NCI-H524 (cell line): ENCODE measurements around the gene HYAL2.

ENCODE experiments used
- DNase-seq, 2 experiments: peaks; one replicate each; lab custom pipeline; 2025; lab: John Stamatoyannopoulos, UW

HYAL2 gene

DNA sequence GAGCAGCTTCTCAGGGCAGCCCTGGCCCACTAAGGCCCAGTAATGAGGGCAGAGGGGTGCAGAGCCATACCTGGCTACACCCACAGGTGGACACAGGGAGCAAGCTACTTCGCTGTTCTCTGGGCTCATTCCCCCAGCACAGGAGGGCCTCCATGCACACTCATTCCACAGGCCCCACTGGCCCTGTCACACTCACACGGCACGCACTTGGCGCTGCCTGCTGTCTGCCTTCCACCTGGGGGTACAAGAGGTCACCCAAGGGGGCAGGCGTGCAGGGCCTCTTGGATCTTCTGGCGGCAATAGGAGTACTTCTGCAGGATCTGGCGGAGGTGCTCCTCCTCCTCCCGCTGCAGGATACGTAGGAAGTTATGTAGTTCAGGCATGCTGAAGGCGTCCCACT is 7.8 kb upstream of the HYAL2 start:
- no peak for DNase-seq

DNA sequence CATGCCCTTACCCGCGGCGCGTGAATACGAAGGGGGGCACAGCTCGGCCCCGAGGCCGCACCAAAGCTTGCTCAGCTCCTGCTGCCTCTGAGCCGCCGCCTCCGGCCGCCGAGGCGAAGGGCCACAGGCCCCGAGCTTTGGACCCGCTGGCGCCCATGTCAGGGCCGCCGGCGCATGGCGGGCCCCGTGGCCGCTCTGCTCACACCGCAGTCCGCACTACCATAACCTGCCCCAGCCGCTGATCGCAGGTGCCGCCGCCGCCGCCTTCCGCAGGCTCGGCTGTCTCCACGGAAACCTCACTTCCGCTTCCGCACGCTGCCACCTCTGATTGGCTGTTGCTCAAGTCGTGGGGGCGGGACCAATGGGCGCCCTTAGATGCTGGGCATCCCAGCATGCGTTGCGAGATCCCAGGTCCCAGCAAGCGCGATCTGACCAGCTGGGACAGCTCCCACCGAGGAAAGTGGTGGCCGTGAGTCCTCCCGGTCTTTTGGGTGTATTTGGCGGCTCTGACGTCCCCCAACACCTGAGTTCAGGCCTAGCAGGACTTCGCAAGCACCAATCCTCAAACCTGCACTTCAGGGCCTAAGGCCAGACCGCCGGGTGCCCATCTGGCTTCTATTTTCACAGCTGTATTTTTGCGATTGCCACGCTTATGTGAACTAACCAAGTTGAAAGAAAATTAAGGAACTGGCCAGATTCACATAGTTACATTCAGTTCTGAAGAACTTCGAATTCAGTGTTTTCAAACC is 5.6 kb upstream of the HYAL2 start, which contains the start of gene TUSC2:
TUSC2 (minus strand) TSS at position 281 of the 749 bp plus-strand sequence; CDS start at position 157, 124 bp downstream.
- DNase-seq: peak; percentile 94 to 95

DNA sequence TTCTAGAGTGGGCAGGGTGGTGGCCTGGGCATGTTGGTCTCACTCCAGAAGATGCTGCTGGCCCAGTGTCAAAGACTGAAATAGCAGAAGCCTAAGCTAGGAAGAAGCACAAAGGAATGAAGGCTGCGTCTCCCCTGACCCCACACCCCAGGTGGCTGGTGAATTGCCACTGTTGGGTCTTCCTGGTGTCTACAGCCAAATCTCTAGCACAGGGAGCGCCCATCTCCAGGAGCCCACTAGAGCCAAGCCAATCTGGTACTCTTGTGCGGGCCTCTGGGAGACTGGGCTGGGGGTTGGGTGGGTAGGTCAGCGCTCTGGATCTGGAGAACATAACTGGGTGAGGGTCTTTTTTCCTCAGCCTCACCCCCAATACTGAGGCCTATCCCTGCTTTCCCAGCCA is 4.6 kb upstream of the HYAL2 start:
- no peak for DNase-seq

DNA sequence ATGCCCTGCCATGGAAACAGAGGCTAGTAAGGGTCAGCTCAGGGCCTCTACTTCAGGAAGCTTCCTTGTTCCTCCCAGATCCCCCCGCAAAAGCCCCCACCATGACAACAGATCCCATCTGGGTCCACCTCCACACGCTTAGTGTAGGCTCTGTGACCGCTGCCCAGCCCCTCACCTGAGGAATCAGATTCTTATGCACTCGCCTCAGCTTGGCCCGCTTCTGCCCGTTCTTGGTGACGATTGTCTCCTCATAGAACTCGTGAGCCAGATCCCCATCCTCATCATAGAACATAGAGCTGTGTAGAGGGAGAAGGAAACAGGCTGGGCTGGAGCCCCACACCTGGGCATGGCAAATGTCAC is 3.6 kb upstream of the HYAL2 start:
- no peak for DNase-seq

DNA sequence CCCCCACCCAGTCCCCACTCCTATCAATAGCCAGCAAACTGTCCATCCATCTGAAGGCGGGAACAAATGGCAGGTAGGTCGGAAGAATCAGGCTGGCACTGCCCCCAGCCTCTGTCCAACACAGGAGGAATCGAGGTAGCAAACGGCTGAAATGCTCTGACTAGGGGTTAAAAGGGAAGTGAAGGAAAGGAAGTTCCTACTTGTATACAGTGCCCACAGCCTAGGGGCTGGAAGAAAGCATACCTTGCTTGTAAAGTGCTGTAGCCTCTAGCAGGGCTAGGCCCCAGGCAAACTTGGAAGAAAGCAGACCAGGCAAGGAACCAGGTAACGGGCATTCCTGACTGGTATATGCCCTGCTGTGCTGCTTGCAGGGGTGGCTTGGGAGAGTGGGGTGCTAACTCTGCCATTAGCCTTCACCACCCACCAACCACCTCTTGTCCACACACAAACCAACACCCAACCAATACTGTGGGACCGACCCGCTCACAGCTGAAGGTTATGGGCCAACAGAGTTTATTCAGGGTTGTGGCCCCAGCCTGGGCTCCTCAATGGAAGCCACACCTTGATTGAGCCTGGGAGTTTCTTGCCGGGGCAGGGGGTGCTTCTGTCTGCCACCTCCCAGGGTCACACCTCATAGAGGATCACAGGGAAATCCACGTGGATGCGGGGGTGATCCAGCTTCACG is 3.1 kb upstream of the HYAL2 start:
- DNase-seq: no peak

DNA sequence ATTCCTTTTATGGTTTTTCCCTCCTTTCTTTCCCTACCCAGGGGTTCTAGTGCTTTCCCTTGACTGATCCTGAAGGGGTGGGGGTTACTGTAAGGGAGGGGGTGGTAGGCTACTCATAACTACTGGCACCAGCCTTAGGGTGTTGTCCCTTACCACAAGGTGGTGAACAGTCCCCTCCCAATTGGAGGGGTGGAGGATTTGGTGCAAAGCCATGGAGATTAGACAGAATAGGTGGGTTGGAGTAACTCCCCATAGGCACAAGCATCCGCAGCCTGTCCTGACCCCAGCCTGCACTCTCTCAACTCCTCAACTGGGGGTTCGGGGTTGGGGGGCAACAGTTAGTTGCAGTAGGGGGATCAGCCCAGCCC is 2.6 kb upstream of the HYAL2 start:
- DNase-seq: no peak

DNA sequence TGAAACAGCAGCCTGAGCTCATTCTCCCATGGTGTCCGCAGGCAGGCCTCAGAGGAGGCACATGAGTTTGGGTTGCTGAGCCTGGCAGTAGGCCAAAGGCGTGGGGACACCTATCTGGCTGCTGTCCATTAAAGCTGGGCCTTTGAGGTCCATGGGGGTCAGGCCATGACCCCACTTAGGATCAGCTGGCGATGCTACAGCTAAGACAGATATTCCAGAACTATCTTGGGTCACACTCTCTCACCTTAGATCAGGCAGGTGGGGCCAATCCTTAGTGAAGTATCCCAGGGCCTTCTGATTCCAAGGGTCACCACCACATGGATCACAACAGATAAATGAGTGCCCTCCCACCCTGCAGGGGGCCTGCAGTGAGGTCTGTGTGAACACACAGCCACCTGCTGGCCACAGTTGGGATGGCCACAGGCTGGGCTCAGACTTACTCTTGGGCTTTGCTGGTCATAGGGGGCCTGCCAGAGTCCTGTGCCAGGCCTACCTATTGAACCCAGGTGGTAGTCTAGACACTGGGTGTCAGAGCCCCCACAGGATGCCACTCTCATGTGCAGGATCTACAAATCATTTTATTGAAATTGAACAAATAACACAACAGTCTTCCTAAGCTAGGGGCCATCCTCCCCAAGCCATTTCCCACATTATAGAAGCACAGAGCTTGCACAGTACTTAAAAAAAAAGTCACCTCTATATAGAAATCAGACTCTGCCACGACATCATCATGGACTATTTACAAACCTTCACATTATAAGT is 2.0 kb upstream of the HYAL2 start:
- DNase-seq: peak; percentile 33 to 61

DNA sequence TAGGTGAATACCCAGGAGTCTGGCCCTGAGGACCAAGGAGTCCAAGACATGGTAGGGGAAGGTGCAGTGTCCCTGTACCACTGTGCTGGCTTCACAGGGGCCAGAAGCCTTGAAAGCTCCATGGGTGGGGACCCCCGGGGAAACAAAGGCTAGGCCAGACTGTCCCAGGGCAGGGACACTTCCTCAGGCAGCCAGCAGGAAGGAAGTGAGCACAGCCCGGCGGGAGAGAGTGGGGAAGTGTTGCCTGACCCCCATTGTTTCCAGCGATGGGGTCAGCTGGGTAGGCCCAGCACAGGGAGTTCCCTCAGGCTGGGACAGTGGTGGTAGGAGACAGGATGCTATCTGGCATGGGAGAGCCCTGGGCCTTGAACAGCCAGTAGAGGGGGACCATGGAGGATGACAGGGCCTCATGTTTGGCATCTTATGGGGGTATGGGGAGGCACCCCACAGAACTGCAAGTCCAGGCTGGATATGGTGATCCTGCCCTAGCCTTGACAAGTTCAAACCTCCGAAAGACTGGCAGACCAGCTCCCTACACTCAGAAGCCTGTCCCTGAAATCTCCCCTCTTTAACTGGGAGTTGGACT is 1.2 kb upstream of the HYAL2 start:
- no peak for DNase-seq

DNA sequence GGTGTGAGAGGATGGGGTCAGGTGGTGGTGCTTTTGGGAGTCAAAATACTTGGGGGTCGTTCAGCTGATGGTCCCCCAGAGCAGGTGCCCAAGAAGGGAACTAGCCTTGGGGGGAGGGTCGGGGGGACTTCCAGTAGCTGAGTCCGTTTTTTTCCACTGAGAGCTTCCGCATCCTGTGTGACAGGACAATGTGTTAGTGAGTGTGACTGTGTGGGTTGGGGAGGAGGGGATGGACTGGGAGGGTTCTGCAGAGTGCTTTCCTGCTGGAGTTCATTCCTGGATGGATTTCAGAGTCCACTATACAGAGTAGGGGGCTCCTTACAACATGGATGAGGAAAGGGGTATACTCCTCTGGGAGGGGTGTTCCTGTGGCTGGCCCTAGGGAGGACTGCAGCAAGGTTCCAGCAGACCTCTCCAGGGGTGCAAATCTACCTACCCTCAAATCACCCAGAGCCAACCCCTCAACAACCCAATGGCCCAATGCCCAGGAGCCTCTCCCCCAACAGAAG is 601 bp upstream of the HYAL2 start:
- no peak for DNase-seq

DNA sequence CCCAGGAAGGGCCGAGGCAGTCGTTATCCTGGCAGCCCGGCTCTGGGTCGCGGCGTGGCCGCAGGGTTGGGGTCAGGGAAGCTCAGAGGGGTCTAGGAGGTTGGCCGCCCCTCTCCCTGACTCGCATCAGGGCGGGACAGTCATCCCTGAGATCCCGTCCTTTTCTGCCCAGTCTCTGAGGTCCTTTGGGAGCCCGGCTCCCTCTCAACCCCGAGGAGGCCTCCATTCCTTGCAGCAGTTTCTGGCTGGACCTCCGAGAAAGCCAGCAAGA is 495 bp downstream of the HYAL2 start:
- DNase-seq: no peak

DNA sequence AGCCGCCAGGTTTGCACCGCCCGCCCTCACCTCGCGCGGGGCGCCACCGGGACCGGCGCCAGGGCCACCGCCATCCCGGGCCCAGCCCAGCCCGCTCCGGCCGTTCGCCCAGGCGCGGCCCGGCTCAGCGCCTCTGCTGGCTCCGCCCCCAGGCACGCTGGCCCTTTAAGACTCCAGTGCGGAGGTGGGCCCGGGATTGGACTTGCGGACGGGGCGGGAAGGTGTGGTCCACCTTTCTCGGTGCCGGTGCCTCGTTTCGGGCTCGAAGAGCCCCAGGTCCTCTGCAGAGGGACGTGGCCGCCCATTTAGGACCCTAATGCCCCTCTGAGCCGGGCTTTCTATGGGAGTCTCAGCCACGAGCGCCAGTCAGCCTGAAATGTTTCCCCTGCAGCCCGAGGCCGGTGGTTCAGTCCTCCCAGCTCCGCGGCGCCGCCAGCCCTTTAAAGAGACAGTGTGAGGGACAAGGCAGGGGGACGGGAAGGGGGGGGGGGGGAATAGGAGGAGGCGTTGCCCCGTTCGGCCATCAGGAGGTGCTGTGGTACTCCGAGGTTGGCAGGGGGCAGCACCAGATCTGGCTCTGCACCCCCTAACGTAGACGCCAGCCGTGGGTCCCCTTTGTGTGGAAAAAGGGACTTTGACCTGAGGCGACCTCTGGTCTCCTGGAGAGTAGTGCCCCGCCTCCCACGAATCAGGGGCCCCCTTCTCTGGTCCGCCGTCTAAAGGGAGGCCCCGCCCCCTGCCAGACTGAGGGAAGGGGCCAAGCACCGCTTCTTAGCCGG is 1.0 kb downstream of the HYAL2 start:
- no peak for DNase-seq

DNA sequence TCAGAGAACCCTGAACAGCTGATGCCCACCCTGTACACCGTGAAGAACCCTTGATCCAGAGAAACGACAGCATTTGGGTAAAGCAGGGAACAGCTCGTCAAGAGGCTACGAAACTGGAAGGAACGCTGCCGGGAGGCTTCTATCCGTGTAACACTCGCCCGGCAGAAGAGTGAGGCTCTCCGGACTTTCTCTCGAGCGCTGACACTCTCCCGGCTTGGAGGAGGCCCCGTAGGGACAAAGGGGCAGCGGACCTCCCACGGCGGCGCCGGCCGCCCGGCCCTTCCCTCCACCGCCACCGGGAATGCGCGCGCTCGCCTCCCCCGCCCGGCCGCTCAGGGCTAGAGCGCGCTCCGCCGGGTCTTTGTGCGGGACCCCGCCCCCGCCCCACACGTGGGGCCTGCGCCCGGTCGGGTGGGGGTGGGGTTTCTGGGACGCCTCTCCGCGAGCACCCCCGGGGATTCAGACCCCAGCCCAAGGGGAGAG is 1.7 kb downstream of the HYAL2 start:
- no peak for DNase-seq

DNA sequence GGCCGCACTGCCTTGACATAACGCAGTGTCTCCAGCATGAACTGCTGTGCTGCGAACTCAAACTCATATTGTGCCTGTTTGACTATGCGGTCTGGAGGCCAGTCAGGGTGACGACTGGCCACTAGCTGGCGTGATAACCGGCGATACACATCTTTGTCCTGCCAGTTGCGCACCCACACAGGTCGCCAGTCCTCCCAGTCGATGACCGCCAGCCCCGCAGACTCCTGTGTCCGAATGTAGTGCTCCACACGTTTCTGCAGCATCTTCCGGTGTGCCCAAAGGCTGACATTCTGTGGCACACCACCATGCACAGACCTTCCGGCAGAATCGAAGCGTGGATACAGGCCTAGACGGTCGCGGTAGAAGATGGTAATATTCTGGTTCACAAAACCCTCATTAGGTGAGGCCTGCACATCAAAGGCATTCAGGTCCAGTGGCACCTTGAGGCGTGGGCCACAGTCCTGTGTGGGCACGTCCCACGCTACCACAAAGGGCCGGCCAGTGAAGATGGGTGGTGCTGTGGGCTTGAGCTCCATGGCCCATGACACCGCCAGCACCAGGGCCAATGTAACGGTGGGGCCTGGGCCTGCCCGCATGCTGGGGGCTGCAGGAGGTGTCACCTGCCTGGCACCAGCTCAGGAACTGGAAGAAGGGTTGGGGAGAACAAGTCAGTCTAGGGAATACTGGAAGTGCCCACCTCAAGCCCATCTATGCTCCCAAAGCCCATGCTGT is 2.5 kb downstream of the HYAL2 start:
- DNase-seq: no peak

DNA sequence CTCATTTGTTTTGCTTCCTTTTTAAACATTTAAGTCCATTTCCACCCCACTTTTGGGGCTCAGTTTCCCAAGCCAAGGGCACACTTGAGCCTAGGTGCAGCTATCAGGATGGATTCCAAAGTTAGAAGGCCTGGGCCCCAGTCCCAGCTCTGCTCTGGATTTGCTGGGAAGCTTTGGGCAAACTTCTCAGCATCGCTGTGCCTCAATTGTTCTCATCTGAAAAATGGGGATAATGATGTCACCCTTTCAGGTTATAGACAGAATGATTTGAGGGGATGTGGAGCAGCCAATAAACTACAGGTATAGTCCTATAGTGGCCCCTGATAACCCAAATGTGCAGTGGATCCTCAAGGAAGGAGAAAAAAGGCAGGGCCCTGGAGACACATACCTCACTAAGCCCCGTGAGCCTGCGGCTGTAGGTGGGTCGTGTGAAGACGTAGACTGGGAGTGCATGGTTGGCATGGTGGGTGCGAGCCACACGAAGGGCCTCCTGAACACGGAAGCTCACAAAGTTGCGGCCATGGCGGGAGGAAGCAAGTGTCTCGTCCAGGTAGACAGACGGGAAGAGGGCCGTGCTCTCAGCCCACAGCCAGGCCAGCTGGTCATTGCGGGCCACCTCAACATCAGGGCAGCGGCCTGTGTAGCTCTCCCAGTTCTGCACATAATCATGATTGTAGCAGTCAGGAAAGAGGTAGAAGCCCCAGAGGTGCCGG is 3.2 kb downstream of the HYAL2 start:
- no peak for DNase-seq

DNA sequence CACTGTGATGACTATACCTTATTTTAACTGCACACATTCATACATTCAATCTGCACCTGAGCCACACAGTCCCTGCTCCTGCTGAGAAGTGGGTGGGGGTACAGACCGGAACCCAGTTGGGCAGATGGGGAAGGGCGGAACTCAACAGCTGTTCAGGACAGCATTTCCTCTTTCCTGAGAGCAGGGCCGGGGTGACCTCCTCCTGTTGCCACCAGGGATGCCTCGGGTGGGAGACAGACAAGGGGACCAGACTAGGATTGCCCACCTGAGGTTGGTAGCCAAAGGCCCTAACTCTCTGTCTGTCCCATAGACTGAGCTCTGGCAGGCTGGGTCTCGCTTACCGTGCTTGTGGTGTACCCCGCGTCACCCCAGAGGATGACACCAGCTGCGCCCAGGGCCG is 3.9 kb downstream of the HYAL2 start:
- no peak for DNase-seq

DNA sequence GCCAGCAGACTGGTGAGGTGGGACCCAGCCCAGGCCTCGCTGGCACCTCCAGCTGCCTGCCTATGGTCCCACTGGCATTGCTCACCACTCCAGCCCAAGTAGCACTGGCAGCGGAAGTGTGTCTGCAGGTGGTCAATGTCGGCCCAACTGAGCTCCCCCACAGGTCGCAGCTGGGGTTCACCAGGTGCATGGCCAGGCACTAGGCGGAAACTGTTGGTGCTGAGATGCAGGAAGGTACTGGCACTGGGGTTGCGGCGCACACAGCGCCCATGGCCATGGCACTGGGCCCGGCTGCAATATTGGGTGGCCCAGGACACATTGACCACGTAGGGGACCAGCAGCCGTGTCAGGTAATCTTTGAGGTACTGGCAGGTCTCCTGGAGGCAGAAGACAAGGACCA is 4.4 kb downstream of the HYAL2 start:
- DNase-seq: no peak

DNA sequence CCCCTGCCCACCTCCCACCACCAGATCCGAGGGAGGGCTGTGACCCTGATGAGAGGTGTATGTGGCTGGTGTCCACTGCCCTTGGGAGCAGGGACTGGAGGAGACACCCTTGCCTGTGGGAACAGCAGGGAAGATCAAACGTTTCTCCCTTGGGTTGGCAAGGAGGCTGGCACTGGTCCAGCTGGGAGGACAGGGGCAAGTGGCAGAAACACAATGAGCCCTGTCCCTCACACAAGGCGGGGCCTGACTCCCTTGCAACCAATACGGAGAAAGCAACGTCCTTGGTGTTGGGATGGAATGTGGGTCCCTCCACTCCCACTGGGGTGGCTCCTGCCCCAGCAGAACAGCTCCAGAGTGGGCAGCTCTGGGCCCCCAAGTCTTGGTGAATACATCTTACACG is 5.2 kb downstream of the HYAL2 start:
- no peak for DNase-seq

DNA sequence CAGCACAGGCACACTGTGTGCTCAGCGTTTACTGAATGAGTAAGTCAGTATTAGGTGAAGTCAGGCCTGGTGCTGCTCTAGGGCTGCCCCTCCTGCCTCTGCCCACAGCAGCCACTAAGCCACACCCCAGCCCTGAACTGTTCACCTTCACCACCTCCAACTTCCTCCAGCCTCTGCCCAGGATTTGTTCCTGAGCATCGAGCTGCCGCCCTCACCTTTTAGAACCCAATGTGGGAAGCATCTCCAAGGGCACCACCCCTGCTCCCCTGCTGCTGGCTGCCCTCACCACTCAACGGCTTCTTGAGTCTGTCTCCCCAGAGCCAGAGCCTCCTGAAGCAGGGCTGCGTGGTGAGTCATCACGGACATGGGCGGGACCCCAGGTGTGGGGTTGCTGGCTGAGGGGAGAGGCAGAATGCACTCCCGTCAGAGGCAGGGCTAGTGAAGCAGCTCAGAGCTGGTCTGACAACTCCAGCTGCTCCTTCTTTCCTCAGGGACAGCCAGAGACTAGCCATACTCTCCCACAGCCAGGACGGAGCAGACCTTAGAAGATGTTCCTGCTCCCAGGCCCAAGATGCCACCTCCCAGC is 5.8 kb downstream of the HYAL2 start:
- DNase-seq: no peak

DNA sequence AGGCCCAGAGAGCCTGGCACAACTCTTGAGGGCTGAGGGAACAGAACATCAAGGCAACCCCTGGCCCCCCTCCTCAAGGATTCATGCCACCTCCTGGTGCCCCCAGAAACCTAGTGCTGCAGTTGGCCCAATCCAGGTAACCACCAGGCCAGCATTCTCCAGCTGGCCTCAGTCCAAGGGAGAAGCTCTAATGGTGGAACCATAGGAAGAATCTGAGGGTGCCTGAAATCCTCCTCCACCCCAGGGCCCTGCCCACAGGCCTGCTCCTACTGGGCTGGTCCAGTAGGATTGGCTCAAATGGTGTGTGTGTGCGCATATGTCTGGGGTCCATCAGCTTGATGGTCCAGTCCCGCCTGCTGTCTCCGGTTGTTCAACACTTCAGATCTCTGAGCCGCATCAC is 7.7 kb downstream of the HYAL2 start:
- DNase-seq: no peak

DNA sequence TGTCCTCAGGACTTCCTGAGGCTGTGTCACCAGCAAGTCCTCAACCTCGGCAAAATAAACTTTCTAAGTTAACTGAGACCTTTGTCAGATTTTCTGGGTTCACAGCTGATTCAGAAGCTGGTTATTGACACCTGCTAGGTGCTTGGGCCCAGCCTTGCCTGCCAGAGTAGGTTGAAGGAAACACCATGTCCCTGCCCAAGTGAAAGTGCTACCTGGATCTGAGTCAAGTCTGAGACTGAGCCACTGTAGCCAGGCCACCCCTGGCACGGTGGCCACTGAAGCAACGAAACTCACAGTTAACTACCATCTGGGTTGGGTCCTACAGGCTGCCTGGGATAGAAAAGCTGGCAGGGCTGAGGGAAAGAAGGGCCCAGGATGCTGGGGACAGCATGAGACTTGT is 8.2 kb downstream of the HYAL2 start:
- no peak for DNase-seq
